Embryonic facial prominence (tissue), 1 donor: Measurements from ENCODE around the gene AMFR.
"Not testable (repeated sequence)": the region's sequence is repeated elsewhere in the genome, so short reads cannot be mapped to it uniquely, and the experiment has no call there.

Source experiments
- DNase-seq: peaks from one replicate; pipeline ENCODE4 v3.0.0-alpha.2; 2016; ENCODE audit errors: extremely low spot score

The AMFR gene

DNA sequence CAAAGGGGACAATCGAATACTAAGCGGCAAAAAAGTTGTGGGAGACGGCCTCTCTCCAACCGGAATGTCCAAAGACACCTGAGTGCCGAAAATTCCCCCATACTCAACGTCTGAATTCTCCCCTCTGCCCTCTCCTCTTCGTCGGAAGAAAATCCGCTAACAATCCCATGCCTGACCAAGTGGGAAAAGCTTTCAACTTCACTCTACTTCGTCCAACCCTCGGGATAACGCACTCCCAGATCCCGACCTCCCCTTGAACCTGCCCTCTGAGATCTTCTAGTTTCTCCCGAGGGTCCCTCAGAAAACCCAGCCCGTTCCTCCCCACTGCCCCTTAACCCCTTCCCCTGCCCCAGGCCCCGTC, 961 bp downstream of the AMFR start:
- no peak for DNase-seq

DNA sequence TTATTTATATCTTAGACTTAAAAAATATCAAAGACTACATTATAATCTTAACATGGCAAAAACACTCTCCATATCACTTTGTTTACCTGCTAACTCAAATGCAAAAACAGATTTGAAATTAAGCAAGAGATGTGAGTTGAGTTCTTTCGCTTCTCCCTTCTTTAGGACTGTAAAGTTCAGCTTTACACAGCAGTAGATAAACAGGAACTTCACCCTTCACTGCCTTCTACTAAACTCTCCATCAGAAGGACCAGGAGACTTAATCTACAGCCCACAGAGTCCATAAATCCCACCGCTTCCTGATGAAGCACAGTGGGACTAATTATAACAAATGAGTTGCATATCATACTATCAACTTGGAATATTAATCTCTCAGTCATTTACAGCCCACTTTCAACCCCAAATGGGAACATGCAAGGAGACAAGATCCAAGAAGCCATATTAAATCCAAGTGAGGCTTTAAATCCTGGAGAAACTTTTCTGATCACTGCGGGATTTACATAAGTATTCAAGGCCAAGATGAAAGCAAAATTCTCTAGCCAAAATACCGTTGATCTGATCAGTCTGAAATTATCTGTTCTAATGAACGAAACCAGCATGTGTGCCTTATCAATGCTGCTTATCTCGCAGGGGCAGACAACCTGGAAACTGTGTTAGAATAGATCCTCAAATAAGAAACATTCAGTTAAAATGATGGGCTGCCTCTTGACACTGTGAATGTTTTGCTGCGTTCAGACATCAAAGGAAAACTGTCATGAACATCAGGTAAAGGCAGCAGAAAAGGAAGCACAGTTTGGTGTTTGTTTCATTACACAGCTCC, 1.6 kb downstream of the AMFR start:
- no peak for DNase-seq

- DNase-seq: no peak
Measured at GRCh38 chr16:56422896-56423441, 2.4 kb downstream of the AMFR start.

- DNase-seq: no peak
Measured at GRCh38 chr16:56421976-56422669, 3.2 kb downstream of the AMFR start.

DNA sequence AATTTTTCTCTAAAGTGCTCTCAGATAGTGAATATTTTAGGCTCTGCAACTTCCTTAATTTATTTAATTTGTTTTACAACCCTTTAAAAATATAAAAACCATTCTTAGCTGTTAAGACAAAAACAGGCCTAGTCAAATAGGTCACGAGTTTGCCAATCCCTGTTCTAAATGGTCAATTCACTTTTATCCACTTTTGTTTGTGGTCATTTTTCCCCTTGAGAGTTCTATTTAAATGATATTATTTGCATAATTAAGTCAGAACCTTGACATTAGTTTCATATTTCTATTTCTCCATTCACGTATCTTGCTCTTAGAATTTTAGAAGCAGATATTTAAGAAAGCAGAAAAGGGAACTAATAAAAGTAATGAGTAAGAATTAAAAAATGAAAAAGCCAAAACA, 4.0 kb downstream of the AMFR start:
- no peak for DNase-seq

DNA sequence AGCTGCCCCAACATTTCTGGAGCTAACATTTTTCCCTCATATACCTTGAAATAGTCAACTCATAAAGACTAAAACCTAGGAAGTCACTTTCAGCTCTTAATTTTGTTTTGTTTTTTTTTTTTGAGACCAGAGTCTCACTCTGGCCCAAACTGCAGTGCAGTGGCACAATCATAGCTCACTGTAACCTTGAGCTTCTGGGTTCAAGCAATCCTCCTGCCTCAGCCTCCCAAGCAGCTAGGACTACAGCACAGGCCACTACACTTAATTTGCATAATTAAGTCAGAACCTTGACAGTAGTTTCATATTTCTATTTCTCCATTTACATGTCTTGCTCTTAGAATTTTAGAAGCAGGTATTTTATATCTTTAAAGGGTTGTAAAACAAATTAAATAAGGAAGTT, 4.7 kb downstream of the AMFR start:
- DNase-seq: no peak

- no peak for DNase-seq
Measured at GRCh38 chr16:56419740-56420548, 5.4 kb downstream of the AMFR start.

DNA sequence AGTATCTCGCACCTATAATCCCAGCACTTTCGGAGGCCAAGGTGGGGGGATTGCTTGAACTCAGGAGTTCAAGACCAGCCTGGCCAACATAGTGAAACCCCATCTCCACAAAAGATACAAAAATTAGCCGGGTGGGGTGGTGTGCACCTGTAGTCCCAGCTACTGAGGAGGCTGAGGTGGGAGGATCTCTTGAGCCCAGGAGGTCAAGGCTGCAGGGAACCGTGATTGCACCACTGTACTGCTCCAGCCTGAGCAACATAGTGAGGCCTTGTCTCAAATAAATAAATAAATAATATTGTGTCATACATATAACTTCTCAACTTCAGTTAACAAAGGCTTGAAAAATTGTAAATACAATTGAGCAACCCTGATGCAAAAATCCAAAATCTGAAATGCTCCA, 8.2 kb downstream of the AMFR start:
- no peak for DNase-seq

GRCh38 chr16:56415875-56416274, 9.5 kb downstream of the AMFR start:
- no peak for DNase-seq

DNA sequence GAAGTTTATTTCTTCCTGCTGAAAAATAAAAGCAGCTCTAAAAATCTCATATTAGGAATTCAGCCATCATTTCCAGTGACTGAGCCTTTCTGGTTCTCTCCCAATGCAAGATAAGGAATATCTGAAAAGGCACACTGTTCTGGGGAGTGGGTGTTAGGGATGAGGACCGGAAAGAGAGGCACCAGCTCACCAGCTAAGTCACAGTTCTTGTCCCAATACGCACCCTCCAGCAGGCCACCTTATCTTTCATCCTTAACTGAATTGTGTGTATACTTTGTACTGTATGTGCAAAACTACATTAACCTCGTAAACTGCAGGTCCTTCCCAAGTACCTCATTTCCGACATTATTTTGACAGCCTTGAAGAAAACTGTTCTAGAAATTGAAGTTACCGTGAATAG, 11.0 kb downstream of the AMFR start:
- DNase-seq: no peak

- DNase-seq: no peak
Measured at GRCh38 chr16:56413381-56413780, 12.0 kb downstream of the AMFR start.

GRCh38 chr16:56411624-56412023, 13.7 kb downstream of the AMFR start:
- no peak for DNase-seq

- DNase-seq: no peak
Measured at GRCh38 chr16:56411123-56411522, 14.2 kb downstream of the AMFR start.

DNA sequence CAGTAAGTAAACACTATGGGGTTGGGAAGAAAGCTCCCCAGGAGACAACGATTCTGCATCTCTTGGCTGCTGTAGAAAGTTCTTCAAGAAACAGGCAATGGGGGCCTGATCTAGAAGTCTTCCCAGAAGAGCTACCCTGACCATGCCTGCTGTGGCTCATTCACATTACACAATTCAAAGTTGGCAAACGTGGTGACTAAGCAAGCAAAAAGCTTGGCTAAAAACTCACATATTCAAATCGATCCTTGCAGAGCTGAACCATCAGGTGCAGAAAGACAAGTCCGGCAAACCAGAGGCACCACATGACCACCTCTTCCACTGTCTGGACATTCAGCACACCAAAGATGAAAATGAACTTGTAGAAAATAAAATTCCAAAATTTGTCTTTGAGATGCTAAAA, 16.1 kb downstream of the AMFR start:
- no peak for DNase-seq

- no peak for DNase-seq
Measured at GRCh38 chr16:56408379-56409098, 16.8 kb downstream of the AMFR start.

DNA sequence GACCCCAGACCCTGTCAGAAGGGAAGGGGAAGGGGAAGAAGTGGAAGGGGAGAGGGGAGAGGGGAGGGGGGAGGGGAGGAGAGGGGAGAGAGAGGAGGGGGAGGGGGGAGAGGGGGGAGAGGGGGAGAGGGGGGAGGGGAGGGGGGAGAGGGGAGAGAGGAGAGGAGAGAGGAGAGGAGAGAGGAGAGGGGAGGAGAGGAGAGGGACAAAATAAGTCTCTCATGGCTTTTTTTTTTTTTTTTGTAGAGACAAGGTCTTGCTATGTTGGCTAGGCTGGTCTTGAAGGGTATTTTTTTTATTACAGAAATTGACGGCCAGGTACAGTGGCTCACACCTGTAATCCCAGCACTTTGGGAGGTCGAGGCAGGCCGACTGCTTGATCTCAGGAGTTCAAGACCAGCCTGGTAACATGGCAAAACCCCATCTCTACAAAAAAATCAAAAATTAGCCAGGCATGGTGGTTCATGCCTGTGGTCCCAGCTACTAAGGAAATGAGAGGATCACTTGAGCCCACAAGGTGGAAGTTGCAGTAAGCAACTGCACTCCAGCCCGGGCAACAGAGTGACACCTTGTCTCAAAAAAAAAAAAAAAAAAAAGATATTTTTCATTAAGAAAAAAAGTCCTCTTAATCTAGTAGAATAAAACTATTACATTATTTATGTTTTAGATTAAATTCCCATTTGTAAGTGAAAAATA, 19.2 kb downstream of the AMFR start:
- no peak for DNase-seq

DNA sequence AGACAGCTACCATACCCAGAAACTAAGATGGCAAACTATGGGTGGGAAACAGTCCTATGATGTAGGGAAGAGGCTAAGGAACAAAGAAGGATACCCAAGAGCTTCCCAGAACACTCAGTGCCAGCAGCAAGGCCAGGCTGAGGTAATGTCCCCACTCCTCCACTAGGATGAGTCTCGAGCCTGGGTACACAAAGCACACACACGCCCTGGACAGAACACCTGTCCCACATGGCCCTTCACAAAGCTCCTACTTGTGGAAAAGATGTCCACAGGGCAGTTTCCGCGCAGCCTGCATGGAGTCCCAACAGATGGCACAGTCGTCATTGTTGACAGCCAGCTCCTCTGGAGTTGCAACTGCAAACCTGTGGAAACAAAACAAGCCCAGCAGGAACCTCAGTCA, 23.9 kb downstream of the AMFR start:
- DNase-seq: no peak

DNA sequence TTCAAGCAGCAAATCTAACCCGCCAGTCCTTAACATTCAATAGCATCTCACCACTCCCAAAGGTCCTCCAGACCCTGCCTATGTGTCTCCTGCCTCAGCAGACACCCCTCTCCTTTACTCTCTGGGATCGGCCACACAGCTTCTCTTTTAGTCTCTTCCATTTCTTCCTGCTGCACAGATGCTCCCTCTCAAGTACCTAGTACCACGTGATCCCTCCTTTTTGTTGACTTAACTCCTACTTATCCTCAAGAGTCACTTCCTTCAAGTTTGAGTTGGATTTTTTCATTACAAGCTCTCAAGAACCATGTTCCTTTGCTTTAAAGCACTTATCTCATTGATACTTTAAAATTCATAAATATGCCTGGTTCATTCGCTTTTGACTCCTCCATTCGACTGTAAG, 24.9 kb downstream of the AMFR start:
- no peak for DNase-seq

- DNase-seq: no peak
Measured at GRCh38 chr16:56399486-56399885, 25.9 kb downstream of the AMFR start.

GRCh38 chr16:56399047-56399446, 26.3 kb downstream of the AMFR start:
- no peak for DNase-seq

GRCh38 chr16:56396724-56397123, 28.6 kb downstream of the AMFR start:
- not testable (repeated sequence) for DNase-seq
